ENCODE results near the gene TRIM42.

Gene TRIM42

DNA sequence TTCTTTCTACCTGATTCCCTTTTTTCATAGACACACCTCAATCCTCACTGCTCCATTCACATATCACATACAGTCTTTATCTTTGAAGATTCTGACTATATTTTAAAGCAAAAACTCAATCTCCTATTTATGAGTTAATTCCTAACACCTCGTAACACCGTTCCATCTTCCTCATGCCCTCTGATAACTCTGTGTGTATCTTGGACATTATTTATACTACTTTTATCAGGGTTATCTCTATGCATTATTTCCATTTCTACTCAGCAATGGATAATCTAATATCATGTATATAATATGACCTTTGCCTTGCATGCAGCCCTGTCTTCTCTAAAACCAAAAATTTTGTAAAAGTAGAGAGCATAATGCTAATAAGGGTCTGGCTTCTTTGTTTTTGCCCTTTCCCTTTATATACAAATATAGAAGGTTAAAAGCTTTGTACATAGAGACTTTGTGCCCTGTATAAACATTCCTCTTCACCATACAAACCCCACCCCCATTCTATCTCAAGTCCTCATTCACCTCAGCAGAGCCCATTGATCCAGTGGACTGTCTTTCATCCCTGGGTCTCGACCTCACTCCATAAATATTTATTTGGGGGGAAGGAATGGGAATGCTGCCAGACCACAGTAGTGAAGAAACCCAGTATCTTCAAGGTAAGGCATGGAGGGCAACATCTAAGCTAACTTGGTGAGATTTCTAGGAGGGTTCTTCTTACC, 21.8 kb downstream of the TRIM42 start:
- no peak for TF ChIP-seq CTCF (conservative IDR thresholded peaks at IDR 0.05)
- H3K27ac ChIP-seq: no peak overlapping the region

DNA sequence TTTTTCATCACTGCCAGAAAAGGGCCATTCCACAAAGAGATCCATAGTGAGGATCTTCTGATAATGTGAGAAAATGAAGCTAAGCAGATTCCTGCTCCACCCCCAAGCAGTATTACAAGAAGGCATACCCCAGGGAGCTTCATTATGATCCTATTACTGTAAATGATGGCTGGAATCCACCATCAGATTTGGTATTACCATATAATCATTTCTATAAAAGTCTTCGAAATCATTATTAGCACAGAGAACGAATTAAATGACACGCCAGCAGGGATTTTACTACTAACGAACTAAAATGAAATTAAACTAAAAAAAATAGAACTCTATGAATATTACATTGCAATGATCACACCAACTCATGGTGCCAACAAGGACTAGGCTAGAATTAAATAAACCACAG, 24.4 kb downstream of the TRIM42 start:
- no peak for TF ChIP-seq CTCF (conservative IDR thresholded peaks at IDR 0.05)
- no peak overlapping the region for H3K27ac ChIP-seq

- H3K27ac ChIP-seq: no peak overlapping the region
- TF ChIP-seq CTCF (conservative IDR thresholded peaks at IDR 0.05): no peak
Measured at GRCh38 chr3:140703496-140703895, 25.6 kb downstream of the TRIM42 start.

DNA sequence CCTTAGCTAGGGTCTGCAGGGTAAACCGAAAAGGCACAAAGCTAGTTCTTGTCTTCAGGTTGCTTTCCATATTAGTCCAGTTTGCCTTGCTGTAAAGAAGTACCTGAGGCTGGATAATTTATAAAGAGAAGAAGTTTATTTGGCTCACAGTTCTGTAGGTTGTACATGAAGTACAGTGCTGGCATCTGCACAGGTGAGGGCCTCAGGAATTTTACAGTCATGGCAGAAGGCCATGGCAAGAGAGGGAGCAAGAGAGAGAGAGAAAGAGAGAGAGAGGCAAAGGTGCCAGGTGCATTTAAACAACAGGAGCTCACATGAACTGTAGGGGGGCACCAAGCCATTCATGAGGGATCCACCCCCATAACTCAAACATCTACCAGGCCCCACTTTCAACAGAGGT, 26.9 kb downstream of the TRIM42 start:
- TF ChIP-seq CTCF (conservative IDR thresholded peaks at IDR 0.05): no peak
- no peak overlapping the region for H3K27ac ChIP-seq

DNA sequence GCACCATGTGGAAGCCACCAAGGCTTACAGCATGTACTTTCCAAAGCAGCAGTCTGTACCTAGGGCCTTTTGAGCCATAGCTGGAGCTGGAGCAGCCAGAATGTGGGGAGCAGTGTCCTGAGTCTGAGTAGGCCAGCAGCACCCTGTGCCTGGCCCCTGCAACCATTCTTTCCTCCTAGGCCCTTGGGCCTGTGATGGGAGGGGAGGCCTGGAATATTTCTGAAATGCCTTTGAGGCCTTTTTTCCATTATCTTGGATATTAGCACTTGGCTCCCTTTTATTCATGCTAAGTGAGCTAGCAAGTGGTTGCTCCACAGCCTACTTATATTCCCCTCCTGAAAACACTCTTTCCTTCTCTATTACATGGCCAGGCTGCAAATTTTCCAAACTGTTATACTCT, 28.1 kb downstream of the TRIM42 start:
- TF ChIP-seq CTCF (conservative IDR thresholded peaks at IDR 0.05): no peak
- H3K27ac ChIP-seq: no peak overlapping the region

DNA sequence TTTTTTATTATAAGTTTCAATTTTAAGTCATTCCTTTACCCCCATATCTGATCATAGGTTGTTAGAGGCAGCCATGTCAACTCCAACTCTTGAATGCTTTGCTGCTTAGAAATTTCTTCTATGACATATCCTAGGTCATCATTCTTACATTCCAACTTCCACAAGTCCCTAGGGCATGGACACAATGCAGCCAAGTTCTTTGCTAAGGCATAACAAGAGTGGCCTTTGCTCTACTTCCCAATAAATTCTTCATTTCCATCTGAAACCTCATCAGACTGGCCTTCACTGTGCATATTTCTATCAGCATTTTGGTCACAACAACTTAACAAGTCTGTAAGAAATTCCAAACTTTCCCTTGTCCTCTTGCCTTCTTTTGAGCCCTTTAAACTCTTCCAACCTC, 28.5 kb downstream of the TRIM42 start:
- no peak overlapping the region for H3K27ac ChIP-seq
- TF ChIP-seq CTCF (conservative IDR thresholded peaks at IDR 0.05): no peak

DNA sequence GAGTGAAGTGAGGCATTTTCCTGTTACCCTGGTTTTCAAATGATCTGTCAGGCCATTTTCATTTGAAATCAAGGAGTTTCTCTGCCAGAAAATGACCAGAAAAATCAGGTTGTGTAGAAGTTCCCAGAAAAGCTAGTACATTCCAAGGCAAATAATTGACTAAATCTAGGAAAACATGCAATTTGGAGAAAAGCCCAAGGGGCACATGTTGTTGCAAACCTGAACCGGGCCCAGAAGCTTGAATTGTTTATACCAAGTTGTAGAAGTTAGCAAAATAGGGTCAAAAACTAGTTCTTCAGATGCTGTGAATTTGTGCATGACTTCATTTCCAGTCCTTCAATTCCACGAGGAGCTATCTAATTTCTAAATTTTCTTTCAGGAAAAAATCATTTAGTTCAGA, 31.0 kb downstream of the TRIM42 start:
- H3K27ac ChIP-seq: no peak overlapping the region
- TF ChIP-seq CTCF (conservative IDR thresholded peaks at IDR 0.05): no peak
